Measurements from ENCODE around the gene RTL5. TPM values are rescaled to one million over a fixed set of nuclear protein-coding genes. Genes with fewer than 3 reads are reported as not detected.
A peak's percentile ranks its signal among the peaks of the same experiment; 100 is the strongest.

The RTL5 gene
- total RNA-seq, 1 donor from 2014 or later = 23.0 TPM

- H3K27ac Mint-ChIP-seq (ENCODE audit: unreplicated experiment) = peak overlapping the region; percentile 35
- H3K4me3 Mint-ChIP-seq = peak overlapping the region; percentile 14
Measured at GRCh38 chrX:72081605-72082320, 50.0 kb downstream of the RTL5 start.

GRCh38 chrX:72080800-72081199 is 50.9 kb downstream of the RTL5 start:
- peaks cover 5% of the 10 kb centered on the region for H3K9me3 Mint-ChIP-seq
- no peaks in the 10 kb centered on the region for H3K27me3 Mint-ChIP-seq (ENCODE audit: low read depth)
- no peak overlapping the region for H3K4me3 Mint-ChIP-seq
- peaks cover 2% of the 10 kb centered on the region for H3K36me3 Mint-ChIP-seq (ENCODE audit: low read depth)
- H3K4me1 Mint-ChIP-seq = peaks cover 56% of the 10 kb centered on the region
- no peak for TF ChIP-seq CTCF (conservative IDR thresholded peaks at IDR 0.05)
- DNase-seq (ENCODE audit: low read depth, low spot score) = no peak
- H3K27ac Mint-ChIP-seq (ENCODE audit: unreplicated experiment) = no peak overlapping the region

More at GRCh38 chrX:72081605-72082320, 50.0 kb downstream of the RTL5 start:
- Mint-ChIP-seq H3K9me3 (peaks cover 5% of the 10 kb centered on the region), H3K36me3 (ENCODE audit: low read depth) (peaks cover 2% of the 10 kb centered on the region), H3K27me3 (ENCODE audit: low read depth) (no peaks in the 10 kb centered on the region), H3K4me1 (peaks cover 56% of the 10 kb centered on the region)
- no peak for TF ChIP-seq CTCF (conservative IDR thresholded peaks at IDR 0.05)
- no peak for DNase-seq (ENCODE audit: low read depth, low spot score)

DNA sequence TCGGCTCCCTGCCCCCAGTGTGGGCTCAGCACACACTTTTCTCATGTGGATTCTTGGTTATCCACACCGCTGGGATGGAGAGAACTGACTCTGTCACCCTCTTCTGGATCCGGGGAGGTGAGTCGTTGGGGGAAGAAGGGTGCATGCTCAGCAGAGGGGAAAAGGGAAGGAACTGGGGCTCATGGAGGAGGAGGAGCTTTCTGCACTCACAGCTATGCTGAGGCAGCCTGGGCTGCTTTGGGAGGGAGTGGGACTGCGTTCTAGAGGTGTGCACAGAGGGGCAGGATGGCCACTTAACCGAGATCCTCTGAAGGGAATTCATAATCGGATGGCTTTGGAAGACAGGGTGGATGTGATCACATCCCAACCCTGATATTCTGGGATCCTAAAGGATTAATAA is 51.6 kb downstream of the RTL5 start:
- Mint-ChIP-seq H3K27me3 (ENCODE audit: low read depth) (no peaks in the 10 kb centered on the region), H3K36me3 (ENCODE audit: low read depth) (peaks cover 2% of the 10 kb centered on the region), H3K9me3 (peaks cover 5% of the 10 kb centered on the region), H3K4me3 (no peak overlapping the region), H3K27ac (ENCODE audit: unreplicated experiment) (peak overlapping the region; percentile 78), H3K4me1 (peaks cover 56% of the 10 kb centered on the region)
- no peak for DNase-seq (ENCODE audit: low read depth, low spot score)
- TF ChIP-seq CTCF (conservative IDR thresholded peaks at IDR 0.05) = no peak

DNA sequence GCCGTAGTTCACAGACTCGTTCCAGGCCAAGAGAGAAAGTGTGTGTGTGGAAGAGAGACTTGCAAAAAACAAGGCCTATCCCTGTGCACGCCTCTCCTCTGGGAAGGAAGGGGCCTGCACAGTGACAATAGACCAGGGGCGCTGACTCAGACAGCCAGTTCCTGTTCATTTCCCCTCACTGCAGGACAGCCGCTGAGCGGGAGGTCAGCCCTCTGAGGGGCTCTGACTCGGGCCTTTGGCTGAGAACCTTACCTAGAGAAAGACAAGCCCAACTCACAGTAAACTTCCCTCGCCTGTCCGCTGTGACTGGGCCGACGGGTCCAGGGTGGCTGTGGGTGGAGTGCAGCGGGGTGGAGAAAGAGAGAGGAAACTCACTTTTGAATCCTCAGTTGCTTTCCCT is 52.1 kb downstream of the RTL5 start:
- TF ChIP-seq CTCF (conservative IDR thresholded peaks at IDR 0.05) = no peak
- Mint-ChIP-seq H3K9me3 (peaks cover 5% of the 10 kb centered on the region), H3K4me3 (no peak overlapping the region), H3K4me1 (peaks cover 56% of the 10 kb centered on the region), H3K27ac (ENCODE audit: unreplicated experiment) (peak overlapping the region; percentile 93), H3K27me3 (ENCODE audit: low read depth) (no peaks in the 10 kb centered on the region), H3K36me3 (ENCODE audit: low read depth) (peaks cover 2% of the 10 kb centered on the region)
- DNase-seq (ENCODE audit: low read depth, low spot score) = no peak

GRCh38 chrX:72078411-72078810 is 53.3 kb downstream of the RTL5 start:
- H3K4me3 Mint-ChIP-seq = no peak overlapping the region
- TF ChIP-seq CTCF (conservative IDR thresholded peaks at IDR 0.05) = no peak
- peak overlapping the region; percentile 6 for H3K27ac Mint-ChIP-seq (ENCODE audit: unreplicated experiment)
- peaks cover 7% of the 10 kb centered on the region for H3K9me3 Mint-ChIP-seq
- peaks cover 2% of the 10 kb centered on the region for H3K36me3 Mint-ChIP-seq (ENCODE audit: low read depth)
- DNase-seq (ENCODE audit: low read depth, low spot score) = no peak
- H3K4me1 Mint-ChIP-seq = peaks cover 52% of the 10 kb centered on the region
- H3K27me3 Mint-ChIP-seq (ENCODE audit: low read depth) = no peaks in the 10 kb centered on the region

Other genes starting within 250 kb of the RTL5 start
- gene NHSL2, start 221.1 kb downstream of the RTL5 start, total RNA-seq = 9.9 and 10.8 TPM in 2 replicates
- 14.0 and 16.7 TPM in 2 replicates for gene PIN4, start 49.8 kb upstream of the RTL5 start, total RNA-seq
- gene ERCC6L, start 107.1 kb upstream of the RTL5 start, total RNA-seq = 13.3 and 14.2 TPM in 2 replicates
- 1,868 and 1,917 TPM in 2 replicates for gene RPS4X, start 145.3 kb upstream of the RTL5 start, total RNA-seq
- gene CITED1, start 174.0 kb upstream of the RTL5 start, total RNA-seq = 4.8 and 6.2 TPM in 2 replicates